Pons (tissue), 1 donor: ENCODE results near the gene CEP170B.
A peak's percentile ranks its signal among the peaks of the same experiment; 100 is the strongest.
"Not testable (repeated sequence)": the region's sequence is repeated elsewhere in the genome, so short reads cannot be mapped to it uniquely, and the experiment has no call there.

ENCODE experiments used
- DNase-seq: peaks from one replicate; pipeline ENCODE4 v3.0.0-alpha.2; 2016; ENCODE audit warnings: low spot score

CEP170B gene

GRCh38 chr14:104865081-104865630 is at the start of gene CEP170B:
TSS of gene CEP170B (plus strand) at chr14:104865268. CDS start at chr14:104868451, 3,183 bp downstream.
- no peak for DNase-seq

DNA sequence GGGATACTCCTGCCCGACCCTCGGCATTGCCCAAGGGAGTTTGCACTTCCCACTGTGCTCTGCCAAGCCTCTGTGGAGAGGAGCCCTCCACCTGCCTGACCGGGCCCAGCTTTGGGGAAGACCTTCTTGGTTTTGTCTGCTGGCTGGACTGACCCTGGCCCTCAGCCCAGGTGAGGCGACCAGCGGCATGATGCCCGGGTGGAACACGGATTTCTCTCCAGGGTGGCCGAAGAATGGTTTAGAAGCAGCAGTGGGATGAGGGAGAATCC is 48.5 kb upstream of the CEP170B start:
- no peak for DNase-seq

GRCh38 chr14:104817930-104818713 is 46.9 kb upstream of the CEP170B start:
- DNase-seq: no peak

GRCh38 chr14:104818714-104819161 is 46.3 kb upstream of the CEP170B start:
- DNase-seq: no peak

DNA sequence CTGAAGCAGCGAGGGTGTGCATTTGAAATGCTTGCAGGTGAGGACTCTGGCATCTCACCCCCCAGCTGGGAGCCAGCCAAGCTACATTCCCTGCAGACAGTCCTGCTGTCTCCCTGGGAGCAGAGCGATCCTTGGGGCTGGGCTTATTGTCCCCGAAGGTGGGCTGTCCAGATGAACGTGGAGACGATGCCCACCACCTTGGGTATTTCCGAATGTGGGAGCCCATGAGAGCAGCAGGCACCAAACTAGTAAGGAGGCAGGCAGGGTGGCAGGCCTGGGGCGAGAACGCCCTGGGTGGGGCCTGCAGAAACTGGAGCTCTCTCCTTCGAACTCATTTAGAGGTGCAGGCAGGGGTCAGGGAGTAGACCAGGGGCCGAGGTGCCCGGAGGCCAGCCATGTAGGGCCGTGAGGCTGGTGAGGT is 45.7 kb upstream of the CEP170B start:
- DNase-seq: no peak

DNA sequence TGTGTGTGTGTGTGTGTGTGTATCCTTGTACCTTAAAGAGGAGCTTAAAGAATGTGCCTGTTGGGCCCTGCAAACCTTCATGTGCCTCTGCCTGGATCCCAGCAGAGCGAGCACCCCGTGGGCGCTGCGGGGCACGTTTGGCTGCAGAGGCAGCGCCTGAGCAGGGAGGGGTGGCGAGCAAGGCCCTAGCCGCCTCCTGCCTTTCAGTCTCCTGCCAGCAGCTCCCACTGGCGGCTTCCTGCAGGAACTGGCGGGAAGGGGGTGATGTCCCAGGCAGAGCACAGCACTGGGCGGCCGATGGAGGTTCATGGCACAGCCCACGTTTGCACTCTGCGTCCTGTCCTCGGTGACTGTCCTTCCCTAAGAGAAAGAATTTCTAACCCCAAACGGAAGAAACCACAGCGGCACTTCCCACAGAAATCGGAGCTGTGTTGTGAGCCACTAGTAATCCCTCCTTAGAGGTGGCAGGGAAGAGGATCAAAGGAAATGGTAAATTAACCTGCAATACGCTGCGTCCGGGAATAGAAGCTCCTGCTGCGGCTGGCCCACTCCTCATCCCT is 44.3 kb upstream of the CEP170B start:
- DNase-seq: no peak

GRCh38 chr14:104821229-104821945 is 43.7 kb upstream of the CEP170B start:
- DNase-seq: no peak

DNA sequence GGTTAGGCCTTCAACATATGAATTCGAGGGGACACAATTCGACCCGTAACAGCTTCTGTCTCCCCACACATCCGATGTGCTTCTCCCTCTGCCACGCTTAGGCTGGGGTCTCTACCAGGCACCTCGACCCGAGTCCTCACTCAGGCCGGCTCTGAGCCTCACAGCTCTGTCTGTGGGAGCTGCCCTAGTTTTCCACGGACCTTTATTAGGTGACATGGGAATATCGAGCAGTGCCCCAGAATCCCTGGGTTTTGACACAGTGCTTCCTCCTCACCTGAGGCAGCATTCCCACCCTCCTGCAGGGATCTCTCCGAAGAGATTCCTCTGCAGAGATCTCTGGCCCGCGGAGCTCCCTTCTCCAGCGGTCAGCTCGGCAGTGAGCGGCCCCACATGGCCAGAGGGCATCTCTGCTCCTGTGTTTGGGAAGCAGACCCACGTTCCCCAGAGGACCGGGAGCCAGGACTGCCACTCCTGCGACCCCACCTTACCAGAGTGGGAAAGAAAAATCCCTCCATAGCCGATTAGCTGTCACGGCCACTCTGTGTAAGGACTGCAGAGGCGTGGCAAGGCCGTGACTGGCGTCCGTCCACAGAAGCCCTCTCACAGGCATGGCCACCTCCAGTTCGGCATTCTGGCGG is 43.0 kb upstream of the CEP170B start:
- no peak for DNase-seq

GRCh38 chr14:104822821-104823615 is 42.0 kb upstream of the CEP170B start:
- DNase-seq: no peak

DNA sequence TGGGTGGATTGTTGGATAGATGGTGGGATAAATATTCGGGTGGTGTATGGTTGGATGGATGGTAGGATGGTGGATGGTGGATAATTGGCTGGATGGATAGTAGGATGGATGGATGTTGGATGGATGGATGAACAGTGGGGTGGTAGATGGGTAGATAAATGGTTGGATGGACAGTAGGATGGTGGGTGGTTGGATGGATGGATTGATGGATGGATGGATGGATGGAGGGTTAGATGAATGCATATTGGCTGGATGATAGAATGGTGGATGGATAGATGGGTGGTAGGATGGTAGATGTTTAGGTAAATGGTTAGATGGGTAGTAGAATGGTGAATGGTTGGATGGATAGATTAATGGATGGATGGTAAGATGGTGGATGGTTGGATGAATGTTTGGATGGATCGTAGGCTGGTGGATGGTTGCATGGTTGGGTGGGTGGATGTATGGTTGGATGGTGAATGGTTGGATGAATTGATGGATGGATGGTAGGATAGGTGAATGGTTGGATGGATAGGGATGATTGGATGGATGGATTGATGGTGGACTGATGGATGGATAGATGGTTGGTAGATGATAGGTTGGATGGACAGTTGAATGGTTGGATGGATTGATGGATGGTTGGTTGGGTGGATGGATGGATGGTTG is 40.6 kb upstream of the CEP170B start:
- no peak for DNase-seq

- peak; percentile 66 for DNase-seq
These were observed 38.7 kb upstream of the CEP170B start for GRCh38 chr14:104826189-104826860.

DNA sequence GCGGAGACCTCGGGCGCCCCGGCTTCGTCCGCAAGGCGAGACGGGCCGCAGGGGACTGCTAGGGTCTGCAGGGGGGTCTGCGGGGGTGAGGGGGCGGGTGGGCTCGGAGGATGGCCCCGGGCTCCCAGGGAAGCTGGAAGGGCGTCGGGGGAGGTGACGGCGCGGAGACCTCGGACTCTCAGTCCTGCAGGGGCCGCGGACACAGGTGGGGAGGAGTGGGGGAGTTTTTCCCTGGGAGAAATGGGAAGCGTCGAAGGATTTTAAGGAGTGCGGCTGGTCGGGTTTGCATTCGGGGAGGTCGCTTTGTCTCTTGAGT is 38.2 kb upstream of the CEP170B start:
- DNase-seq: no peak

GRCh38 chr14:104827177-104828055 is 37.7 kb upstream of the CEP170B start:
- no peak for DNase-seq

GRCh38 chr14:104830781-104831180 is 34.3 kb upstream of the CEP170B start:
- DNase-seq: no peak

DNA sequence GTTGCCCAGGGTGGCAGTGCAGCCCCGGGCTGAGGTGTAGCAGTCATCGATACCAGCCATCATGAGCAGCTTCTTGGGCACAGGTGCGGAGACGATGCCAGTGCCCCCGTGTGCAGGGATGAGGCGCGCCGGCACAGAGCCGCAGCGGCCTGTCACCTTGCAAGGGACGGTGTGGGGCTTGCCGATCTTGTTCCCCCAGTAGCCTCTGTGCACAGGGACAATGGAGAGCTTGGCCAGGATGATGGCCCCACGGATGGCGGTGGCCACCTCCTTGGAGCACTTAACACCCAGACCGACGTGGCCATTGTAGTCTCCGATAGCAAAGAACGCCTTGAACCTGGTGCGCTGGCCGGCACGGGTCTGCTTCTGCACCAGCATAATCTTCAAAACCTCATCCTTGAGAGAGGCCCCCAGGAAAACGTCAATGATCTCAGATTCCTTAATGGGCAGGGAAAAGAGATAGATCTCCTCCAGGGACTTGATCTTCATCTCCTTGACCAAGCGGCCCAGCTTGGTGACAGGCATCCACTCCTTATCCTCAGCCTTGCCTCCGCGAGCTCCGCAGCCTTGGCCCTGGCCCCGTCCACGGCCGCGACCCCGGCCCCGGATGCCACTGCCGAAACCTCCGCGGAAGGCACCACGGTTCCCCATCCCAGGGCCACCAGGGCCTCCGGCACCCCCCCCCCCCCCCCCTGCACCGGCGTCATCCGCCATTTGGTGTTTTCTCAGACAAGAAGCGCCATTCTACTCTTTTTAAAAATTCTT is 28.7 kb upstream of the CEP170B start:
- DNase-seq: not testable (repeated sequence)

GRCh38 chr14:104841730-104842129 is 23.3 kb upstream of the CEP170B start:
- DNase-seq: no peak

- no peak for DNase-seq
These were observed 22.1 kb upstream of the CEP170B start for GRCh38 chr14:104843006-104843405.

GRCh38 chr14:104843442-104844305 is 21.4 kb upstream of the CEP170B start:
- DNase-seq: no peak
